CD4-positive, alpha-beta T cell treated with Interleukin-15 for 4 hours (primary cell): ENCODE measurements around the gene SAA4.
"Not testable (repeated sequence)": the region's sequence is repeated elsewhere in the genome, so short reads cannot be mapped to it uniquely, and the experiment has no call there.

Experiments used
- DNase-seq: peaks from one replicate; pipeline ENCODE4 v3.0.0-alpha.2; 2020; ENCODE audit warnings: low spot score

SAA4 gene

DNA sequence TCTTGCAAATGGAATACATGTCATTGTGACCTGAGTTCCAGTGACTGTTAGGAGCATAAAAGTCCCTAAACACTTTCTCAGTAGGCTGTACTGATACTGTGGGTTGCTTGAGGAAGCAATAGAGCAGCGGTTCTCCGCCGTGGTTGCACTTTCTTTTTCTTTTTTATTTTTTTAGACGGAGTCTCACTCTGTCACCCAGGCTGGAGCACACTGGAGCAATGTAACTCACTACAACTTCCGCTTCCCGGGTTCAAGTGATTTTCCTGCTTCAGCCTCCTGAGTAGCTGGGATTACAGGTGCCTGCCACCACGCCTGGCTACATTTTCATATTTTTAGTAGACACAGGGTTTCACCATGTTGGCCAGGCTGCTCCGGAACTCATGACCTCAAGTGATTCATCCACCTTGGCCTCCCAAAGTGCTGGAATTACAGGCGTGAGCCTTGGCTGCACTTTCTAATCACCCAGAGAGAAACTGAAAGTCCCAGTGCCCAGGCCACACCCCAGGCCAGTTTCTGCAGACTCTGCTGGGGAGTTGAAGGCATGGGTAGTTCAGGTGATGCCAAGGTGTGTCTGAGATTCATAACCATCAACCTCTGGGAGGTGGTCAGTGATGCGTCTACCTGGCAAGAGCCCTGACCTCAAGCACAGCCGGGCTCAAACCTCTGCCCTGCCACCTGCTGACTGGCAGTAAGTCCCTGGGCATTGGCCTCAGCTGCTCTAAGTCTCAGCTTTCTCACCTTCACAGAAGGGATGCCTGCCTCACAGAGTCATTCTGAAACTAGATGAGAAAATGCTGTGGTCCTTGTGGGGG lies 10.0 kb upstream of the SAA4 start:
- DNase-seq: peak; percentile 43

DNA sequence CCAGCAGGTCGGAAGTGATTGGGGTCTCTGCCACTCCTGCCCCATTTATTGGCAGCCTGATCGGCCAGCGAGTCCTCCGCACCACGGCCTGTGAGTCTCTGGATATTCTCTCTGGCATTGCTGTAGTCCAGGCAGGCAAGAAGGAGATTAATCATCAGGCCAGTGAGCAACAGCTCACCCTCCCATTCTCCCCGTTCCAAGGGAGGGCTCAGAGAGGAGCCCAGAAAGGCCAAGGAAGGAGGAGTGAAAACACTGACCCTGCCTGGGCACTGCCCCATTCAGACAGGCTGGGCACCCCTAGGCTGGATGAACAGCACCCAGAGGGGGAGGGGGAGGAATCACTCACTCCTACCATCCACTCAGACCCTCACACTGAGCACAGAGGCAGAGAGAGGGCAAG lies 8.8 kb upstream of the SAA4 start:
- DNase-seq: no peak

DNA sequence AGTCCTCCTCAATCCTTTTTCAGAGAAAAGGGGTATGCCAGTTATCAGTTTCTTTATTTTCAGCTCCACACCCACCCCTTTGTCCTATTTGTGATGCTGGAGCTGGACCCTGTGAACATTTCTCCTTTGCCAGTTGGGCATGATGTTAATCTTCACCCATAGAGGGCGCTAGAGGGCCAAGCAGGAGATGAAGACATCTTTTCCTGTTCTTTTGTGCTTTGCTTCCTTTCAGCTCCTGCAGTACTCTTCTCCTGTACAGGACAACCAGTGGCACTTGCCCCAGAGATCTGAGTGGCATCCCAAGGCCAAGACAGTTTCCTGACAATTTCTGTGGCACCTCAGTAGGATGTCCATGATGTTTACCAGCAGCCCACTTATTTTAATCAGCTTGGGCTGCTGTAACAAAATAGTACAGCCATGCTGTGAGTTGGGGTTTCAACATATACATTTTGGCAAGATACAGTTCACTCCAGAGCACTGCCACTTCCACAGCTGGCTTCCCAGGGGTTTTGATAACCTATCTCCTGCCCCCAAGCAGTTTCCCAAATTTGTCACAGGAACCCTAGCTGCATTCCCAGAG lies 7.3 kb upstream of the SAA4 start:
- peak; percentile 84 for DNase-seq

DNA sequence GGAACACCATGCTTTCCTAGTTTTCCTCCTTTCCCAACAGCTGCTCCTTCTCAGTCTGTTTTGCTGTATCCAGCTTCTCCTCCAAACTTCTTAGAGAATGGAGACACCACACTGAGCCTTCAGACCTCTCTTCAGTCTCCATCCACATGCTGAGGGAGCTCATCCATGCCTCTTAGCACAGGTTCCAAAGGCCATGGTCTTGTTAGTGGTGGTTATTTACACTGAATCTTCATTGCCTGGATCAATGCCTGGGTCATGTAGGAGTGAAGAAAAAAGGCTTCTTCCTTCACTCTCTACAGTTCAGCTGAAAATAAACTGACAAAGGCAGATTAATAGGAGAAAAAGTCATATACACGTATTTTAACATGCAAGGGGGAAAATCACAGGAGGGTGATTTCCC lies 3.1 kb upstream of the SAA4 start:
- no peak for DNase-seq

DNA sequence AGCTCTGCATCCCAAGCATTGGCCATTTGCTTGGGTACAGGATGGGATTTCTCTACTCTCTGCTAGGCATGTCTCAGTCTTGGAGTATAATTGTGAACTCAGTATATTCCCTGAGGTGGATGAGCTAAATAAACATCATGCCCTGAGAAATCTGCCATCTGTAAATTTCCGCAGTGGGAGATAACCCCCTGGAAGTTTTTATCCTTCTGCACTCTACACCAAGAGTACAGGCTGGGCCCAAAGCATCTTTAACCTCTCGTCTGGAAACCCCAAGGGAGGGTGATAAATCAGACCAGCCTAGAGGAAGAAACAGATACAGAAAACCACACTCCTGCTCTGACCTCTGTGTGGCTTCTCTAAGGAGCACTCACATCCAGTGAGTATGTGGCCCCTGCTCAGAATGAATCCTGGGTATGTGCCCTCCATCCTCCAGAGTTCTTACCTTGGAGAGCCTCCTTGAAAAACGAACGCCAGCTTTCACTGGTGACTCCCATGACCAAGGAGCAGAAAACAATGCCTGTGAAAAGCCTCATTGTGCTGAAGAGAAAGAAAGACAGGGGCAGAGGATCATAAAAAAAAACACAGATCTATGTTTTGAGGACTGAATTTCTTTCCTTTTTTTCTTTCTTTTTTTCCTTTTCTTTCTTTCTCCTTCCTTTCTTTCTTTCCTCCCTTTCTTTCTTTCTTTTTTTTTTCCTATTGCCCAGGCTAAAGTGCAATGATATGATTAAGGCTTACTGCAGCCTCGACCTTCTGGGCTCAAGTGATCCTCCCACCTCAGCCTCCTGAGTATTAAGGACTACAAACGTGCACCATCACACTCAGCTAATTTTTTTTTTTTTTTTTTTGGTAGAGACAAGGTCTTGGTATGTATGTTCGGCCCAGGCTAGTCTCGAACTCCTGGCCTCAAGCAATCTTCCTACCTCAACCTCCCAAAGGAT lies 938 bp downstream of the SAA4 start:
- DNase-seq: no peak

DNA sequence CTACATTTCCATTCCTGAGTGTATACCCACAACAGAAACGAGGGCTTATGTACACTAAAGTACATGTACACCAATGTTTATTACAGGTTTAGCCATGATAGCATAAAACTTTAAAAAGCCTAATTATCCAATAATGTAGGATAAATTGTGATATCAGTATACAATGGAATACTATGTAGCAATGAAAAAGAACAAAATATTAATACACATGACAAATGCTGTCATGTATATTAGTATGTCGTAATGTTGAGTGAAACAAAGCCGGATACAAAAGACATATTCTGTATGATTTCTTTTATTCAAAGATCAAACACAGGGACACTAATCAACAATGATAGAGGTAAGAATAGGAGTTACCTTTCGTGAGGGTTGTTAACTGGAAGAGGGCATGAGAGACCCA lies 2.7 kb downstream of the SAA4 start:
- DNase-seq: no peak

DNA sequence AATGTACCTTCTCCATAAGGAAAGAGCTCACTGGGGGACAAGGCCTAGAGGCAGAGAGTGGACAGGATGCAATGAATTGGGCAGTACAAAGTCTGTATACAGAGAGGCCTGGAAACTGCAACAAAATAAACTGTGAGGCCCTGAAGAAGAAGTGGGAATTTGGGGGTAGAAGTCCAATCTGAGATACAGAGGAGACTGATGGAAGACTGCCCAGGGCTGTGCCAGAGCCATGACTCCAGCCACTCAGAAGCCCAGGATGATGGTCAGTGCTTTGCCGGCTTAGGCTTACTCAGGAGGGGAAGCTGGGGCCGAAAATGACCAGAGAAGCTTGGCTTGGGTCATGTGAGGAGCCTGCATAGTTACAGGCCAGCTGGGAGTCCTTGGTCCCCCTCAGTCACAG lies 5.7 kb downstream of the SAA4 start:
- DNase-seq: no peak

DNA sequence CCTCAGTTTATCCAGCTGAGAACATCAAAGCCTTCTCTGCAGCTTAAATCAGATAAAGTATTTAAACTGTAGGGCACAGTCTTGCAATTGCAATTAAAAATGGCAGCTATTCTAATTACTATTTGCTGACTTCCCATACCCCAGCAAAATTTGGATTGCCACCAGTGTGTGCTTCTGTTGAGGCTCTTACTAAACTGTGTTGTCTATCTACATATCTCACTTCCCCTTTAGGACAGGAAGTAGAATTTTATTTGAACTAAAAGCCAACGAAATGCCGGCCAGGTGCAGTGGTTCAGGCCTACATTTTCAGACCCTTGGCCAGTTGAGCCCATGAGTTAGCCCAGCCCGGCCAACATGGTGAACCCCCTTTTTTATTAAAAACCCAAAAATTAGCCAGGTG lies 7.1 kb downstream of the SAA4 start:
- DNase-seq: no peak

DNA sequence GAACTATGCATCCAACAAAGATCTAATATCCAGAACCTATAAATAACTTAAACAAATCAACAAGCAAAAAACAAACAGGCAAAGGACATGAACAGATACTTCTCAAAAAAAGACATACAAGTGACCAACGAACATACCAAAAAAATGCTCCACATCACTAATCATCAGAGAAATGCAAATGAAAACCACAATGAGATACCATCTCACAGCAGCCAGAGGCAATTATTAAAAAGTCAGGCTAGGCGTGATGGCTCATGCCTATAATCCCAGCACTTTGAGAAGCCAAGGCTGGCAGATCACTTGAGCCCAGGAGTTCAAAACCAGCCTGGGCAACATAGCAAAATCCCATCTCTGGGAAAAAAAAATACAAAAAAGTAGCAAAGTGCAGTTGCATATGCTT lies 10.7 kb downstream of the SAA4 start:
- DNase-seq: no peak

DNA sequence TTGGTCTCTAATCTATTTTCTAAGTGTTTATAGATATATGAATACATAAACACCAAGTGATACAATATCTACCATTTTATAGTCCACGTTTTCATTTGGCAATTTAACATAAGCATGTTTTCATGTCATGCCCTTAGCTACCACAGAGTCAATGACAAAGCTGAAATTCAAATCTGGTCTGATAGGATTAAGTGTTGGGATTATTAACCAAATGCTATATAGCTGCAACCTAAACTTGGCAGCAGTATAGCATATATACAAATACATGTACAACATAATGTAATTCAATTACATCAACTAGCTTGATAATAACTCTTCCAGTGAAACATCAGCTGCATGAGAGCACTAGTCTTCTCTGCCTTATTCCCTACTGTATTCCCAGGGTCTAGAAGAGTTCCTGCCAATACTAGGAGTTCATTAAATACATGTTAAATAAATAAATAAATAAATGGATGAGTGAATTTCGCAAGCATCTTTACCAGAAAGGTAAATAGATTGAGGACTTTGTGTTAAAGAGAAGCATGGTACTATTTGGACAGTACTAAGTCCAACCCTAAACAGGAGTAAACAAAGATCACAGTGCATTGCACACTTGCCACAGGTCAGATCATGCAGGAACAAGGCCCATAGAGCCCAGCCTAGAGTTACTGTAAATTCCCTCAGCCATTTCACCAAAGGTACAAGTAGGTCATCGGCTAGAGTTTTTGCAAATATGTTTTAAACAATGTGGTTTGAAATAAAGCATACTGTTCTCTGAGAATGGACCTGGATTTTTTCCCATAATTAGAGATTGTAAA lies 12.8 kb downstream of the SAA4 start:
- no peak for DNase-seq

DNA sequence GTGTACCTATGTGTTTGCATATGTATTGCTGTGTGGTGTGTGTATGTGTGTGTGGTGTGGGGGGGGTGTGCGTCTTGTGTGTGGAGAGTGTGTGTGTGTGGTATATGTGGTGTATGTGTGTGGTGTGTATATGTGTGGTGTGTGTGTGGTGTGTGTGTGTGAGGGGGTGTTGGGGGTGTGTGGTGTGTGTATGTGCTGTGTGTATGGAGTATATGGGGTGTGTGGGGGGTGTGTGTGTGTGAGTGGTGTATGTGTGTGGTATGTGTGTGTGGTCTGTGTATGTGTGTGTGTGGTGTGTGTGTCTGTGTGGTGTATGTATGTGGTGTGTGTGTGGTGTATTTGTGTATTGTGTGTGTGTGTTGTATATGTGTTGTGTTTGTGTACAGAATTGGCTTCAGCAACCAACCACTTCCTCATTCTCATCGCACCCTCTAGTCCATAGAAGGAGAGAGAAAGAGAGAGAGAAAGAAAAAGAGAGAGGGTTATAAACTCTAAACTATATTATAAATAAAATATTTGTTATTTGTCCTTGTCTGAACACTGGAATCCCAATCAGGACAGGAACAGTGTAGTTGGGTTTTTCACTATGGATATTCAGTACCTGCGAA lies 13.7 kb downstream of the SAA4 start:
- DNase-seq: no peak

DNA sequence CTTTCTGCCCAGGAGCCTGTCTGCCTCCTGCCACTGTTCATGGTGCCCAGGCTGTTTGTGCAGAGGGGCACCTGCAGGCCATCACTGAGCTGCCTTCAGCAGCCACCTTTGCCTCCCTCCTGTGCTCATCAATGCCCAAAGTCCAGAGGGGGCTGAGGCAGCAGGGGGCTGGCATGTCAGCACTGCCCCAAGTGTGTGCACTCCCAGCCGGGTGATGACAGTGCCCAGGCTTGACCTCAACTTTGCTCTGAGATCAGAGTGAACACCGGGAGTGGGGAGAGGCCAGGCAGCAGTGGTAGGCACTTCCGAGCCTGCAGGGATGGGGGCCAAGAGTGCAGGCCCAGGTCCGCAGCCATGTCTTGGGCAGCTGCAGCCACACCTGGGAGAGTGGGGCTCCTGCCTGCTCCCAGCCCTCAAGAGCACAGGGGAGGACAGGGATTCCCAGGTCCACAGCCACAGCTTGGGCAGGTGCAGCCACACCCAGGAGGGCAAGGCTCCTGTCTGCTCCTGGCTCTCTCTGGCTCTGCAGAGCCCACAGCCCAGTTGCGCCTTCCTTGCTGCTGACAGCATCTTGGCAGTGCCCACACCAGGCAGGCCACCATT lies 15.2 kb downstream of the SAA4 start:
- DNase-seq: no peak

DNA sequence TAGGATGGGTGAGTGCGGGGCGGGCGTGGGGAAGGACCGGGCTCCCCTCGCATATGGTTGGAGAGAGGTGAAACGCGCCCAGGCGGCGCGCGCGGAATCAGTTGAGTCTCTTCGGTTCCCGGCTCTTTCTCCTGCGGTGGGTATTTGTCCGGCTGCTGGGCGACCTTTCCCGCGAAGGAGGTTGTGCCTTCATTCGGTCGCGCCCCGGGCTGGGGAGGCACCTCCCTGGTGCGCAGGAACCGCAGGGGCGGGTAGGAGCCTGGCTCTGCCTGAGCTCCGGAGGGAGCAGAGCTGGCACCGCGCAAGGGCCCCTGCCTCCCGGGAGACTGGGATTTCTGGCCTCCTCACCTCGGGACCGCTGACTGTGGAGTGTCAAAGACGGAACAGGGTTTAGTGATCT lies 27.5 kb downstream of the SAA4 start:
- DNase-seq: no peak

DNA sequence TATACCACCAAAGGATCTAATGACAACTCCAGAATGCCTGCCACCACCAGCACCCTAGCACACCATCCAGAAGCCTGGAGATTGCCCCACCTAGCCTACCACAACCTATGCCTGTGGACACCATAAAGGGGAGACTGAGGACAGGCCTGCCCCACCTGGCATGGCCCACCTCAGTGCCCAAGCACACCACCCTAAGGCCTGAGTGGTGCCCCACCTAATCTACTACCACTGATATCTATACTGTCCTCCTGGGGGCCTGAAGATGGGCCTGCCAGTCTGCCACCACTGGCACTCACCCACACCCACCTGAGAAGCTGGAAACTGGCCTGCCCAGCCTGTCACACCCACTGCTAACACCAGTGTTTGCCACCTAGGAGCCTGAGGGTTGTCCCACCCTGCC lies 31.8 kb downstream of the SAA4 start:
- DNase-seq: no peak

DNA sequence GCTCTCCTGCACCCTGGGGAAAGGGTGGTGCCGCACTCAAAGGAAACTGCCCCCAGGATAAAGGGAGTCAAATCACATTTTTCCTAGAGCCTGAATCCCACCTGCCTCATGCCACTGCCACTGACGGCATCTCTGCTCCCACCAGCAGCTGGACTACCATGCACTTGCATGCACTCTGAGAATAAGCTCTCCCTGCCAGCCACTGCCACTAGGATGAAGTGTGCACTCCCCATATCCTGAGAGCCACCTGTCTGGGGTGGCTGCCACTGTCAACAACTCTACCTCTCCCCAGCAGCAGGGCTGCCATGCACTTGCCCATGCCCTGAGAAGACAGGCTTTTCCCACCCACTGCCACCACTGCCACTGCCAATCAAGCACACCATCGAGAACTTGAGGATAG lies 32.4 kb downstream of the SAA4 start:
- no peak for DNase-seq

DNA sequence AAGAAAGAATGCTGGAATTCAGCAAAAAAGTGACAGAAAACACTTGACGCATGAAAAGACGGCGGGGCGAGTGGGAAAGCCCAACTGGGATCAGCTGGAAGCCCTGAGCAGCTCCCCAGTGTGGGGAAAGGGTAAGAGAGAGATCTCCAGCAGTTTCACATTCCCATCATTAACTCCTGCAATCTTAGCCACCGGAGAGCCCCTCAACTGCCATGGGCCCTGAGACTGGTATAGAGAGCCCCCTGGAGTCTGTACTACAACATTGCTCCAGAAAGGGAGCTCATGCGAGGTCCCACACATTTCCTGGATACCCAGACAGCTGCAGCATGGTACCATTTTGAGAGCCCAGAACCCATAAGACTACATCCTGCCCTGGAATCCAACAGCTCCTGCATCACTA lies 32.9 kb downstream of the SAA4 start:
- DNase-seq: no peak

DNA sequence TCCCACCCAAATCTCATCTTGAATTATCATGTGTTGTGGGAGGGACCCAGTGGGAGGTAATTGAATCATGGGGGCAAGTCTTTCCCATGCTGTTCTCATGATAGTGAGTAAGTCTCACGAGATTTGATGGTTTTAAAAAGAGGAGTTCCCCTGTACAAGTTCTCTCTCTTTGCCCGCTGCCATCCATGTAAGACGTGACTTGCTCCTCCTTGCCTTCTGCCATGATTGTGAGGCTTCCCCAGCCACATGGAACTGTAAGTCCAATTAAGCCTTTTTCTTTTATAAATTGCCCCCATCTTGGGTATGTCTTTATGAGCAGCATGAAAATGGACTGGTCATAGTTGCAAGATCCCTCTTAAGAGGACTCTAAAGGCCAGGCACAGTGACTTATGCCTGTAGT lies 38.9 kb downstream of the SAA4 start:
- DNase-seq: not testable (repeated sequence)

DNA sequence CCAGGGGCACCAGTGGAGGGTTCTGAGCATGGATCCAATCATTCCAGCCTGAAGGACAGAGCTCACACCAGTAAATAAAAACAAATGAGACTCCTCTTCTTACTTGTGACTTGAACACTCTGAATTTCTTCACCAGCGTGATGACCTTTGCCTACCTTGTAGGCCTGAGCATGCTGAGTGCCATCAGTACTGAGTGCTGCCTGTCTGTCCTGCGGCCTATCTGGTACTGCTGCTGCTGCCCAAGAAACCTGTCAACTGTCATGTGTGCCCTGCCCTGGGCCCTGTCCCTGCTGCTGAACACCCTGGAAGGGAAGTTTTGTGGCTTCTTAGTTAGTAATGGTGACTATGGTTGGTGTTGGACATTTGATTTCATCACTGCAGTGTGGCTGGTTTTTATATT lies 40.1 kb downstream of the SAA4 start:
- DNase-seq: no peak

DNA sequence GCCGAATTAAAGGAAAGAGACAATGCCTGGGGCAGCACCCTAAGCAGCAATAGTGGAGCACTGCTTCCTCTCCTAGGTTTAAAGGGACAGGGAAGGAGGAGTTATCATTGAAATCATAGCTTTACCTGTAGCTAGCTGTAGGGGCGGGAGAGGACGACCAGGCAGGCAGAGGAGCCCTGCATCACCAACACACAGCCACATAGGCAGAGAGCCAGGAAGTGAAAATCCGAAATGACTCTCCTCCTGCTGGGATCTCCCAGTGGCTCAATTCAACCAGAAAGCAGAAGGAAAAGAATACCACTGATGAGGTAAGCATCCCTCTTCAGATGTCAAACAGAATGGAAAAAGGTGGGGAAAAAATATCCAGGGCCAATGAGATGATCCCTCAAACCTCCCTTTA lies 43.6 kb downstream of the SAA4 start:
- no peak for DNase-seq

DNA sequence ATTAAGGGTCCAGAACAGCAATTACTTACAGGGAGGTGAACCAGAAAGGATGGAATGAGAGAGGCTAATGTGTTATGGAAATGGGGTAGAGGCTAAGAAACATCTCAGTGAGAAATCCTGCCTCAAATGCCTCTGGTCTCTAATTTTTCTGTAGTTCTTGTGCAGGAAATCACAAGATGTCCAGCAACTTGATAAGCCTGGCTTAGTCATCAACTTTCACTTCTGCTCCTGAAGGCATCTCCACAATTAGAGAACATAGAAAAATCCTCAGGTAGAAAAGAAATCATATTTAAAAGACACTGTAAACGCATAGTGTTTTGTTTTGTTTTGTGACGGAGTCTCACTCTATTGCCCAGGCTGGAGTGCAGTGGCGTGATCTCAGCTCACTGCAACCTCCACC lies 45.2 kb downstream of the SAA4 start:
- DNase-seq: no peak
